HepG2 (cell line): ENCODE data around the gene APOA1. TPM values are rescaled to one million over a fixed set of nuclear protein-coding genes. Genes with fewer than 3 reads are reported as not detected.

Source experiments
- ARID2 ChIP-seq: sonication (generic); formaldehyde crosslinking; IDR thresholded peaks from 2 replicates; pipeline ENCODE4 v1.8.1; 2022; ENCODE audit warnings: mild to moderate bottlenecking, missing genetic modification reagents, borderline replicate concordance
- CEBPB ChIP-seq: IDR thresholded peaks from 2 replicates; pipeline ENCODE4 v1.6.1; 2011; ENCODE audit warnings: low read depth, low read length, improper control_type of control experiment, borderline replicate concordance
- DPF2 ChIP-seq: sonication (generic); formaldehyde crosslinking; IDR thresholded peaks from 2 replicates; pipeline ENCODE4 v1.4.0; 2020; ENCODE audit warnings: mild to moderate bottlenecking, low read depth, missing genetic modification reagents, borderline replicate concordance
- HMGXB3 ChIP-seq: sonication (generic); formaldehyde crosslinking; IDR thresholded peaks from 2 replicates; pipeline ENCODE4 v1.4.0; 2020; ENCODE audit warnings: missing genetic modification reagents, borderline replicate concordance
- HNF4G ChIP-seq, 2 experiments: sonication (generic) in 1 of 2; formaldehyde crosslinking in 1 of 2; IDR thresholded peaks; 2 replicates each; pipeline versions ENCODE4 v1.4.0 to v1.6.1; 2011 to 2020; ENCODE audit warnings: borderline replicate concordance in 2 of 2, low read depth in 2 of 2, mild to moderate bottlenecking in 2 of 2, low read length in 1 of 2, missing genetic modification reagents in 1 of 2, moderate library complexity in 1 of 2
- IKZF4 ChIP-seq: sonication (generic); formaldehyde crosslinking; IDR thresholded peaks from 2 replicates; pipeline ENCODE4 v1.5.1; 2020; ENCODE audit warnings: borderline replicate concordance, mild to moderate bottlenecking, low read depth, missing genetic modification reagents; ENCODE audit errors: not compliant biosample characterization
- KDM2A ChIP-seq: sonication (generic); formaldehyde crosslinking; IDR thresholded peaks from 2 replicates; pipeline ENCODE4 v1.4.0; 2020; ENCODE audit warnings: low read depth, missing genetic modification reagents, borderline replicate concordance
- MAX ChIP-seq: IDR thresholded peaks from 2 replicates; pipeline ENCODE4 v1.6.1; 2012; ENCODE audit warnings: inconsistent platforms
- MYC ChIP-seq: sonication (generic); formaldehyde crosslinking; IDR thresholded peaks from 2 replicates; pipeline ENCODE4 v1.9.0; 2021; ENCODE audit warnings: missing genetic modification reagents, borderline replicate concordance
- NBN ChIP-seq: fragments of 450-650 bp; conservative IDR thresholded peaks from 2 replicates; pipeline ENCODE4 v1.6.1; 2017
- POGK ChIP-seq: sonication (generic); formaldehyde crosslinking; conservative IDR thresholded peaks from 2 replicates; pipeline ENCODE4 v1.8.0; 2022; ENCODE audit warnings: mild to moderate bottlenecking, moderate library complexity, missing genetic modification reagents
- POLR2AphosphoS5 ChIP-seq: IDR thresholded peaks from 2 replicates; pipeline ENCODE4 v1.6.1; 2012; ENCODE audit warnings: low read depth, low read length
- ZNF639 ChIP-seq: conservative IDR thresholded peaks from 2 replicates; pipeline ENCODE4 v1.6.1; 2018; ENCODE audit warnings: missing genetic modification reagents
- polyA plus RNA-seq, 8 experiments: library from polyadenylated mRNA; depleted of rRNA in 3 of 8; stranded (reverse) in 7 of 8; unstranded in 1 of 8; fragments of >200 nt; fragmentation: Illumina TruSeq in 4 of 8; extraction: Trizol in 4 of 8; gene quantifications; 2 replicates each; pipeline versions ENCODE4 v1.2.1 to v1.2.3, GENCODE V29; 2011 to 2016; ENCODE audit warnings: low read depth in 4 of 8, missing spikeins in 1 of 8, mixed read lengths in 1 of 8; ENCODE audit not compliant: insufficient read depth in 1 of 8
- total RNA-seq, 5 experiments: library from RNA; depleted of rRNA; stranded (reverse); fragments of >200 nt; fragmentation: Illumina TruSeq; extraction: Trizol; gene quantifications; 2 replicates each; pipeline ENCODE4 v1.2.3, GENCODE V29; 2016; ENCODE audit warnings: low read depth in 1 of 5
- TF ChIP-seq, protein P1 (sequence below): sonication (generic); formaldehyde crosslinking; IDR thresholded peaks from 2 replicates; pipeline ENCODE4 v1.4.0; 2020; ENCODE audit warnings: missing genetic modification reagents

The APOA1 gene
- total and polyA plus RNA-seq, 2 of the 13 experiments (the other 11 are each of a cell fraction or from before 2014, with no cell fraction given) = 1,973 to 5,485 TPM

- TF ChIP-seq HNF4G (IDR thresholded peaks at IDR 0.05; ENCODE audit: borderline replicate concordance, low read depth, low read length) (peak; percentile 72), HNF4G (CRISPR knock-in tag; IDR thresholded peaks at IDR 0.05; ENCODE audit: borderline replicate concordance, low read depth) (peak; percentile 59; the same call in 1 of the 2 replicates), POGK (no peak; the same call in 1 of the 2 replicates), IKZF4 (CRISPR knock-in tag) (peak; percentile 49), ARID2 (CRISPR knock-in tag) (peak; percentile 33; the same call in 1 of the 2 replicates), CEBPB (no peak), POLR2AphosphoS5 (peak; percentile 81), HMGXB3 (CRISPR knock-in tag) (0 out of 2 replicates have a peak, but pooled peaks have one; percentile 47), ZNF639 (CRISPR knock-in tag) (no peak), NBN (no peak), KDM2A (CRISPR knock-in tag) (peak; percentile 76; the same call in 1 of the 2 replicates), DPF2 (CRISPR knock-in tag) (peak; percentile 23; the same call in 1 of the 2 replicates), MAX (no peak), MYC (CRISPR knock-in tag) (peak; percentile 94; the same call in 1 of the 2 replicates)
- TF ChIP-seq, protein P1, sequence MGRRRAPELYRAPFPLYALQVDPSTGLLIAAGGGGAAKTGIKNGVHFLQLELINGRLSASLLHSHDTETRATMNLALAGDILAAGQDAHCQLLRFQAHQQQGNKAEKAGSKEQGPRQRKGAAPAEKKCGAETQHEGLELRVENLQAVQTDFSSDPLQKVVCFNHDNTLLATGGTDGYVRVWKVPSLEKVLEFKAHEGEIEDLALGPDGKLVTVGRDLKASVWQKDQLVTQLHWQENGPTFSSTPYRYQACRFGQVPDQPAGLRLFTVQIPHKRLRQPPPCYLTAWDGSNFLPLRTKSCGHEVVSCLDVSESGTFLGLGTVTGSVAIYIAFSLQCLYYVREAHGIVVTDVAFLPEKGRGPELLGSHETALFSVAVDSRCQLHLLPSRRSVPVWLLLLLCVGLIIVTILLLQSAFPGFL = no peak
These were observed 3.4 kb downstream of the APOA1 start (continued) for GRCh38 chr11:116833816-116834534.
